ENCODE results near the gene TRIM17.

TRIM17 gene

DNA sequence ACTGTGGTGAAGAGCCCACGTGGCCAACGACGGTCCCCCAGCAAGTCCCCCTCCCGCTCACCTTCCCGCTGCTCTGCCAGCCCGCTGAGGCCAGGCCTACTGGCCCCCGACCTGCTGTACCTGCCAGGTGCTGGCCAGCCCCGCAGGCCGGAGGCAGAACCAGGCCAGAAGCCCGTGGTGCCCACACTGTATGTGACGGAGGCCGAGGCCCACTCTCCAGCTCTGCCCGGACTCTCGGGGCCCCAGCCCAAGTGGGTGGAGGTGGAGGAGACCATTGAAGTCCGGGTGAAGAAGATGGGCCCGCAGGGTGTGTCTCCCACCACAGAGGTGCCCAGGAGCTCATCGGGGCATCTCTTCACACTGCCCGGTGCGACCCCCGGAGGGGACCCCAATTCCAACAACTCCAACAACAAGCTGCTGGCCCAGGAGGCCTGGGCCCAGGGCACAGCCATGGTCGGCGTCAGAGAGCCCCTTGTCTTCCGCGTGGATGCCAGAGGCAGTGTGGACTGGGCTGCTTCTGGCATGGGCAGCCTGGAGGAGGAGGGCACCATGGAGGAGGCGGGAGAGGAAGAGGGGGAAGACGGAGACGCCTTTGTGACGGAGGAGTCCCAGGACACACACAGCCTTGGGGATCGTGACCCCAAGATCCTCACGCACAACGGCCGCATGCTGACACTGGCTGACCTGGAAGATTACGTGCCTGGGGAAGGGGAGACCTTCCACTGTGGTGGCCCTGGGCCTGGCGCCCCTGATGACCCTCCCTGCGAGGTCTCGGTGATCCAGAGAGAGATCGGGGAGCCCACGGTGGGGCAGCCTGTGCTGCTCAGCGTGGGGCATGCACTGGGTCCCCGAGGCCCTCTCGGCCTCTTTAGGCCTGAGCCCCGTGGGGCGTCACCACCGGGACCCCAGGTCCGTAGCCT lies 56.8 kb downstream of the TRIM17 start:
- FAIRE-seq (no peak), DNase-seq (ENCODE audit: insufficient read length, low spot score) (no peak)
- TF ChIP-seq, protein P1, sequence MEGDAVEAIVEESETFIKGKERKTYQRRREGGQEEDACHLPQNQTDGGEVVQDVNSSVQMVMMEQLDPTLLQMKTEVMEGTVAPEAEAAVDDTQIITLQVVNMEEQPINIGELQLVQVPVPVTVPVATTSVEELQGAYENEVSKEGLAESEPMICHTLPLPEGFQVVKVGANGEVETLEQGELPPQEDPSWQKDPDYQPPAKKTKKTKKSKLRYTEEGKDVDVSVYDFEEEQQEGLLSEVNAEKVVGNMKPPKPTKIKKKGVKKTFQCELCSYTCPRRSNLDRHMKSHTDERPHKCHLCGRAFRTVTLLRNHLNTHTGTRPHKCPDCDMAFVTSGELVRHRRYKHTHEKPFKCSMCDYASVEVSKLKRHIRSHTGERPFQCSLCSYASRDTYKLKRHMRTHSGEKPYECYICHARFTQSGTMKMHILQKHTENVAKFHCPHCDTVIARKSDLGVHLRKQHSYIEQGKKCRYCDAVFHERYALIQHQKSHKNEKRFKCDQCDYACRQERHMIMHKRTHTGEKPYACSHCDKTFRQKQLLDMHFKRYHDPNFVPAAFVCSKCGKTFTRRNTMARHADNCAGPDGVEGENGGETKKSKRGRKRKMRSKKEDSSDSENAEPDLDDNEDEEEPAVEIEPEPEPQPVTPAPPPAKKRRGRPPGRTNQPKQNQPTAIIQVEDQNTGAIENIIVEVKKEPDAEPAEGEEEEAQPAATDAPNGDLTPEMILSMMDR (IDR thresholded peaks at IDR 0.05; ENCODE audit: insufficient read depth, missing control alignments) = no peak

DNA sequence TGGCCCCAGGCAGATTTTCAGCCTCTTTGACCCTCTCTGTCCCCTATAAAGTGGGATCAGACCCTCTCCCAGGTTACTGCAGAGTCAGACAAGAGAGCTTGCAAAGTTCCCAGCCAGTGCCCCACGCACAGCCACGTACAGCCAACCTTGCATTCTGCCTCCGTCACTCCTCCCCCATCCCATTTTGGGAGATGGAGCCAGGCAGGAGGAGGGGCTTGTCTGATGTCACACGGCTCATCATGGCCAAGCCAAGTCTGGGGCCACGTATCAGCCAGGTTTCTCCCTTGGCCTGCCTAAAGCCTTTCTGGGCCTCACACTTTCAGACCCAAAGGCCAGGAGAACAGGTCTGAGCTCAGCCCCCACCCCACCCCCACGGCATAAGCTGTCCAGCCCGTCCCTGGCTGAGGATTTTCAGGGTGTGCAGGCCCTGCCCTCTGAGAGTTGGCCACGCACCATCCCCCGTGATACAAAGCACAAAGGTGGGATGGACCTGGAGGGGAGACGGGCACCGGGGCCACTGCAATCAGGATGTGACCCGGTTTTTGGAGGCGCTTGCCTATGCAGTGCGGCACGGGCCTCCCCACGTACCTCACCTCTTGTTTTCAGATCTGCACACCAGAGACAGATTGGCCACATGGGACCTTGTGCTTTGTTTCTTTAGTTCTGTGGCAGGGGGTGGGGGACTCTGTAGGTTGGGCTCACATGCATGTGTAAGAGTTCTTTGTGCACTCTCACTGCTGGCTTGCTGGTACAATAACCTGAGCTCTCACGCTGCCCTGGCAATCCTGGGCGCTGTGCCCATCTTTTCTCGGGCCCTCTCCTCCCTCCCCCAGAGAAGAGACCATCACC lies 57.7 kb downstream of the TRIM17 start:
- TF ChIP-seq, protein P1 (IDR thresholded peaks at IDR 0.05; ENCODE audit: insufficient read depth, missing control alignments) = no peak
- FAIRE-seq (no peak), DNase-seq (ENCODE audit: insufficient read length, low spot score) (no peak)

DNA sequence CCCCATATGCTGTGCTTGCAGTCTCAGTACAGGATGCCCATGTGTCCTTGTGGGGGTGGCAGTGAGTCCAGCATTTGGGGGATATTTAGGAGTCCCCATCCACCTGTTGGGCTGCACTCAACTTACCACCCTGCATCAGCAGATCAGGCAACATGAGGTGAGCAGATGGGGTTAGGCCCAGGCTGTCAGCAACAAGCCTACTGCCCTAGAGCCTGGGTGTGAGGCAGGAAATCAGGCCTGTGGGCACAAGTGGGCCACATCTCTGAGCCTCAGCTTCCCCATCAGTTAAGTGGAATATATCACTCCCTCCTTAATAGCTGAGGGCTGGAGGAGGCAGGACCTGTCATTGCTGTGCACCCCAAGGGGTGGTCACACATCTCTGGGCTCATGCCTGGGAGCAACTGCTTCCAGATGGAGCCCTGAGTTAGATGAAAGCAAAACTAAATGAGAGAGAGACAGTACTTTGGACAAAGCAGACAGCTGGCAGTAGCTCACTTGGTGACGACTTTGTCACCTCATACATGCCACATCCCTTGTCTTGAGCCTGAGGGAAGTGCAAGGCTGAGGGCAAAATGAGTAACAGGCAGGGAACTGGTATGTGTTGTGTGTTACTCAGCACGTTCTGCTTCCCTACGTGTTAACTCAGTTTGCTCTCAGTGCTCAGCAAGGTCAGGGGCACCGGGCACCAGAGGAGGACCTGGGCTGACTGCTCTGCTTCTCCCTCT lies 58.5 kb downstream of the TRIM17 start:
- FAIRE-seq (no peak), DNase-seq (ENCODE audit: insufficient read length, low spot score) (no peak)
- TF ChIP-seq, protein P1 (IDR thresholded peaks at IDR 0.05; ENCODE audit: insufficient read depth, missing control alignments) = no peak
